Left lung (tissue), 10 donors: Measurements from ENCODE around the gene TPT1. TPM values are rescaled to one million over a fixed set of nuclear protein-coding genes. Genes with fewer than 3 reads are reported as not detected.
A peak's percentile ranks its signal among the peaks of the same experiment; 100 is the strongest.

Source experiments
- ATAC-seq: fragments of 200-7000 bp; cut with Tn5 transposase; one replicate; pipeline ENCODE4 v1.9.1; 2020; ENCODE audit warnings: moderate library complexity
- DNase-seq, 4 donors: peaks; one replicate each; pipeline ENCODE4 v3.0.0-alpha.2; 2013 to 2020
- H3K27ac ChIP-seq, 2 donors: fragments of 200-600 bp; sonication (generic) in 1 of 2; one replicate each; pipeline versions ENCODE4 v1.5.0 to v1.8.0; 2020 to 2021
- H3K27me3 ChIP-seq, 2 donors: fragments of 200-600 bp; sonication (generic) in 1 of 2; one replicate each; pipeline versions ENCODE4 v1.5.0 to v1.8.0; 2020 to 2021
- H3K36me3 ChIP-seq, 2 donors: fragments of 200-600 bp; sonication (generic) in 1 of 2; one replicate each; pipeline versions ENCODE4 v1.5.0 to v1.8.0; 2020 to 2021
- H3K4me1 ChIP-seq, 2 donors: fragments of 200-600 bp; one replicate each; pipeline ENCODE4 v1.8.0; 2021
- H3K4me3 ChIP-seq, 2 donors: fragments of 200-600 bp; sonication (generic) in 1 of 2; one replicate each; pipeline versions ENCODE4 v1.5.0 to v1.8.0; 2020 to 2021; ENCODE audit warnings: mild to moderate bottlenecking in 1 of 2
- H3K9me3 ChIP-seq, 2 donors: fragments of 200-600 bp; sonication (generic) in 1 of 2; one replicate each; pipeline versions ENCODE4 v1.5.0 to v1.8.0; 2020 to 2021
- CTCF ChIP-seq, 2 donors: fragments of 200-600 bp; sonication (generic) in 1 of 2; IDR thresholded peaks; one replicate each; pipeline versions ENCODE4 v1.5.0 to v1.8.0; 2021; ENCODE audit warnings: antibody characterized with exemption in 2 of 2
- intact Hi-C, 2 donors: fragments of 100-400 bp; cut with DNase I; formaldehyde crosslinking; loops; one replicate each; pipeline versions ENCODE4 v1.11.2 to v1.14.2; 2022
- polyA plus RNA-seq, 6 donors: library from polyadenylated mRNA; unstranded; fragments of 120-200 nt; gene quantifications; one replicate each; pipeline ENCODE4 v1.2.1, GENCODE V29; 2013; ENCODE audit not compliant: insufficient read length in 6 of 6
- total RNA-seq, 2 donors: library from RNA; stranded (reverse); fragmentation: NEBNext Ultra II Directional; extraction: Animal tissue kit (Norgen Biotek cat#: 25700); gene quantifications; one replicate each; pipeline ENCODE4 v1.2.1, GENCODE V29; 2021
- donor health status: DM: no; HTN: yes; CAD: no.
- donor health status: DM: no; HTN: no; CAD: no.

The TPT1 gene
- total and polyA plus RNA-seq, 8 donors = 3,460 to 8,787 (median 8,139) TPM

GRCh38 chr13:45337395-45337794 lies 3.6 kb downstream of the TPT1 start:
- no peak for TF ChIP-seq CTCF (IDR thresholded peaks at IDR 0.05)
- Histone ChIP-seq H3K27ac (no peak overlapping the region), H3K4me3 (peak overlapping the region in 1 of 2 donors; percentile 95), H3K27me3 (no peaks in the 10 kb centered on the region), H3K9me3 (no peaks in the 10 kb centered on the region), H3K36me3 (peaks cover 0 to 63% of the 10 kb centered on the region in 2 donors), H3K4me1 (peaks cover 42 to 80% of the 10 kb centered on the region in 2 donors)
- ATAC-seq = no peak
- intact Hi-C loops = no loop called here
- no peak for DNase-seq

- intact Hi-C loops = no loop called here
- Histone ChIP-seq H3K9me3 (no peaks in the 10 kb centered on the region), H3K27me3 (no peaks in the 10 kb centered on the region), H3K27ac (no peak overlapping the region), H3K4me1 (peaks cover 42 to 87% of the 10 kb centered on the region in 2 donors), H3K4me3 (peak overlapping the region in 1 of 2 donors; percentile 95), H3K36me3 (peaks cover 0 to 63% of the 10 kb centered on the region in 2 donors)
- no peak for DNase-seq
- no peak for ATAC-seq
- no peak for TF ChIP-seq CTCF (IDR thresholded peaks at IDR 0.05)
These were observed 4.8 kb downstream of the TPT1 start for GRCh38 chr13:45336025-45336800.

DNA sequence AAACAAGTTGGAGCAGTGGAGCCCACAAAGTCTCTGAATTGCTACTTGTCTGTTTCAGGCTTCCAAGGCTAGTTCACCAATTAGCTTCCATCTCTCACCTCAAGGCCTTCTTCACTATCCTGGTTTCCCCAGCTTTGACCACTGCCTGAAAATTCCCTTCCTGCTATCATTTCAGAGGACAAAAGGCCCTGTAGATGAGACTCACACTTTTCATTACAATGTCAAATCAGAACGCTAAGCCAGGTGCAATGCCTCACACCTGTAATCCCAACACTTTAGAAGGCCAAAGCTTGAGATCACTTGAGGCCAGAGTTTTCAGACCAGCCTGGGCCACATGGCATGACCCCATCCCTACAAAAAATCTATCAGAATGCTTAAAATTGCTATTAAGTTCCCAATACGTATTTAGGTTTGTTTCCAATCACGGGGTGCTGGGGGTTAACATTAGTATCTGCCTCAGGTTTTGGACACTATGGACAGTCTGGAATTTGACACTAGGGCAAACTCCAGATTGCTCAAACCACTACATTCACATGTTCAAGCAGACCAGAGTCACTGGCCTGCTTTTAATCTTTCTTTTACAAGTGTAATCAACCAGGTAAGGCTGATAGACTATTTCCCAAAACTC lies 5.5 kb downstream of the TPT1 start:
- TF ChIP-seq CTCF (IDR thresholded peaks at IDR 0.05) = no peak
- intact Hi-C loops = no loop called here
- Histone ChIP-seq H3K9me3 (no peaks in the 10 kb centered on the region), H3K27ac (peak overlapping the region in 1 of 2 donors; percentile 65), H3K4me3 (no peak overlapping the region), H3K27me3 (no peaks in the 10 kb centered on the region), H3K4me1 (peaks cover 42 to 94% of the 10 kb centered on the region in 2 donors), H3K36me3 (peaks cover 0 to 63% of the 10 kb centered on the region in 2 donors)
- DNase-seq = no peak
- ATAC-seq = no peak

- H3K4me3 ChIP-seq = no peak overlapping the region
- H3K27ac ChIP-seq = peak overlapping the region in 1 of 2 donors; percentile 65
- ATAC-seq (no peak), DNase-seq (no peak)
- intact Hi-C loops = no loop called here
- H3K4me1 ChIP-seq = peaks cover 42 to 100% of the 10 kb centered on the region in 2 donors
- H3K27me3 ChIP-seq = no peaks in the 10 kb centered on the region
- no peaks in the 10 kb centered on the region for H3K9me3 ChIP-seq
- H3K36me3 ChIP-seq = peaks cover 0 to 53% of the 10 kb centered on the region in 2 donors
- TF ChIP-seq CTCF (IDR thresholded peaks at IDR 0.05) = no peak
These were observed 6.7 kb downstream of the TPT1 start for GRCh38 chr13:45333977-45334922.
